ENCODE measurements around the gene TMEM273. TPM values are rescaled to one million over a fixed set of nuclear protein-coding genes. Genes with fewer than 3 reads are reported as not detected.

Gene TMEM273
- total and polyA plus RNA-seq, 2 donors (not counting 1 experiment from before 2014, with no cell fraction given) = 0.18 TPM; not detected in 1

DNA sequence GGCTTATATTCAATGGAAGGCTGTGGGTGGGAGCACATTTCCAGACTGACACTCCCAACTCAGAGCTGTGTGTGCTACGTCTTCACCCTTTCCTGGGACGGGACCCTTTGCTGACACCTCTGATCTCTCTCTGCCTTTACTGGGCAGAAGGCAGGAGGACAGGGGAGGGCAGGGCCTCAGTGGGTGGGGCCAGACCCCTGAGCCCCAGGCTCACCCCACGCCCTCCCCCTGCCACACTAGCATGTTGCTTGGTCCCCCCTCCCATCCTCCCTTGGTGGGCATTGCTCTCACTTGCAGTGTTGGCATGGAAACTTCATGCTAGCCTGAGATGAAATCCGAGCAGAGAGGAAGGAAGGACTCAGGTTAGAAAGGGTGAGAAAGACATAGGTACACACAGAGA lies 18.4 kb downstream of the TMEM273 start:
- H3K36me3 ChIP-seq (ENCODE audit: control insufficient read depth, insufficient read depth, low read length) = no peaks in the 10 kb centered on the region
- H3K27me3 ChIP-seq (ENCODE audit: control insufficient read depth, insufficient read depth, low read length) = peaks cover 4% of the 10 kb centered on the region
- no peak overlapping the region for H3K27ac ChIP-seq (ENCODE audit: insufficient read depth, low read length)
- H3K9ac ChIP-seq (ENCODE audit: insufficient read depth, low read length) = no peak overlapping the region
- H3K9me3 ChIP-seq (ENCODE audit: control insufficient read depth, insufficient read depth, low read depth, low read length) = no peaks in the 10 kb centered on the region
- no peak overlapping the region for H3K4me3 ChIP-seq (replicated peaks in 1 of 4; ENCODE audit: control extremely low read depth in 1 of 4, insufficient read depth in 1 of 4, low read depth in 3 of 4, low read length in 4 of 4)
- no peak for DNase-seq (ENCODE audit: low read depth in 2 of 2)
- no peak overlapping the region for H2AFZ ChIP-seq (ENCODE audit: low read length)
- no peaks in the 10 kb centered on the region for H3K4me1 ChIP-seq (ENCODE audit: control insufficient read depth, extremely low read depth, insufficient read depth, low read length)
- H3K79me2 ChIP-seq (ENCODE audit: control insufficient read depth, insufficient read depth, low read length) = no peaks in the 10 kb centered on the region
- H4K20me1 ChIP-seq (ENCODE audit: control insufficient read depth, extremely low read depth, insufficient read depth, low read length) = no peaks in the 10 kb centered on the region
- no peak for TF ChIP-seq EZH2 (IDR thresholded peaks at IDR 0.05; ENCODE audit: low read length, missing control alignments)
- TF ChIP-seq, protein P1, sequence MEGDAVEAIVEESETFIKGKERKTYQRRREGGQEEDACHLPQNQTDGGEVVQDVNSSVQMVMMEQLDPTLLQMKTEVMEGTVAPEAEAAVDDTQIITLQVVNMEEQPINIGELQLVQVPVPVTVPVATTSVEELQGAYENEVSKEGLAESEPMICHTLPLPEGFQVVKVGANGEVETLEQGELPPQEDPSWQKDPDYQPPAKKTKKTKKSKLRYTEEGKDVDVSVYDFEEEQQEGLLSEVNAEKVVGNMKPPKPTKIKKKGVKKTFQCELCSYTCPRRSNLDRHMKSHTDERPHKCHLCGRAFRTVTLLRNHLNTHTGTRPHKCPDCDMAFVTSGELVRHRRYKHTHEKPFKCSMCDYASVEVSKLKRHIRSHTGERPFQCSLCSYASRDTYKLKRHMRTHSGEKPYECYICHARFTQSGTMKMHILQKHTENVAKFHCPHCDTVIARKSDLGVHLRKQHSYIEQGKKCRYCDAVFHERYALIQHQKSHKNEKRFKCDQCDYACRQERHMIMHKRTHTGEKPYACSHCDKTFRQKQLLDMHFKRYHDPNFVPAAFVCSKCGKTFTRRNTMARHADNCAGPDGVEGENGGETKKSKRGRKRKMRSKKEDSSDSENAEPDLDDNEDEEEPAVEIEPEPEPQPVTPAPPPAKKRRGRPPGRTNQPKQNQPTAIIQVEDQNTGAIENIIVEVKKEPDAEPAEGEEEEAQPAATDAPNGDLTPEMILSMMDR (conservative IDR thresholded peaks at IDR 0.05 in 1 of 2, IDR thresholded peaks at IDR 0.05 in 1 of 2; ENCODE audit: low read depth in 1 of 2, low read length in 2 of 2) = no peak
- no peak overlapping the region for H3K4me2 ChIP-seq (ENCODE audit: extremely low read depth, insufficient read depth, low read length)

DNA sequence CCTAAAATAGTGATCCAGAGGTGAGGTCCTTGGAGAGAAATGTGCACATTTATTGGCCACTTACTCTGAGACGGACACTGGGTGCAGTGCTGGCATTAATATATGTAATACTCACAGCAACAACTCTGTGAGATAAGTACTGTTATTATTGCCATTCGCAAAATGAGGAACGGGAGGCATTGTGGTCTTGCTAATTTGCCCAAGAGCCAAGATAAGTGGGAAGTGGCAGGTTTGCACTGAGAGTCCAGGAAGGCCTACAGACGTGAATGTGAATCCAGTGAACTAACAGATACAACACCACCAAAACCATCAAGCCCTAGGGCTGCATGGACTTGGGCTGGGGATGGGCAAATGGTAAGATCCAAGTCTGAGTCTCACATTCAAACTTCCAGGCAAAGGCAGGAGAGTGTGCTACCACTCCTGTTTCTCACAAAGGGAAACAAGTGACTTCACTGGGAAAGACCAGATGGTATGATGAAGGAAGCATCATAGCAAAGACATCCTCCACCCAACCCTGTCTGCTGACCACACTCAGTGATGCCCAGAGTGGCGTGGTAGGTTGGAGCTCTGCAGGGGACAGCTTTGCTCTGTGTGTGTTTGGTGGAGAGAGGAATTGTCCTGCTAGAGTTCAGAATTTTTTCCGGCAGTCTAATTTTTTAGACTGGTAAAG lies 19.2 kb downstream of the TMEM273 start:
- DNase-seq (ENCODE audit: low read depth in 2 of 2) = peak in 1 of 2 donors; percentile 17
- H3K27me3 ChIP-seq (ENCODE audit: control insufficient read depth, insufficient read depth, low read length) = peaks cover 4% of the 10 kb centered on the region
- no peak for TF ChIP-seq EZH2 (IDR thresholded peaks at IDR 0.05; ENCODE audit: low read length, missing control alignments)
- no peak overlapping the region for H2AFZ ChIP-seq (ENCODE audit: low read length)
- H3K27ac ChIP-seq (ENCODE audit: insufficient read depth, low read length) = no peak overlapping the region
- H3K9me3 ChIP-seq (ENCODE audit: control insufficient read depth, insufficient read depth, low read depth, low read length) = no peaks in the 10 kb centered on the region
- H3K79me2 ChIP-seq (ENCODE audit: control insufficient read depth, insufficient read depth, low read length) = no peaks in the 10 kb centered on the region
- H3K4me1 ChIP-seq (ENCODE audit: control insufficient read depth, extremely low read depth, insufficient read depth, low read length) = no peaks in the 10 kb centered on the region
- no peaks in the 10 kb centered on the region for H3K36me3 ChIP-seq (ENCODE audit: control insufficient read depth, insufficient read depth, low read length)
- H3K9ac ChIP-seq (ENCODE audit: insufficient read depth, low read length) = no peak overlapping the region
- H3K4me2 ChIP-seq (ENCODE audit: extremely low read depth, insufficient read depth, low read length) = no peak overlapping the region
- H3K4me3 ChIP-seq (replicated peaks in 1 of 4; ENCODE audit: control extremely low read depth in 1 of 4, insufficient read depth in 1 of 4, low read depth in 3 of 4, low read length in 4 of 4) = no peak overlapping the region
- H4K20me1 ChIP-seq (ENCODE audit: control insufficient read depth, extremely low read depth, insufficient read depth, low read length) = no peaks in the 10 kb centered on the region

DNA sequence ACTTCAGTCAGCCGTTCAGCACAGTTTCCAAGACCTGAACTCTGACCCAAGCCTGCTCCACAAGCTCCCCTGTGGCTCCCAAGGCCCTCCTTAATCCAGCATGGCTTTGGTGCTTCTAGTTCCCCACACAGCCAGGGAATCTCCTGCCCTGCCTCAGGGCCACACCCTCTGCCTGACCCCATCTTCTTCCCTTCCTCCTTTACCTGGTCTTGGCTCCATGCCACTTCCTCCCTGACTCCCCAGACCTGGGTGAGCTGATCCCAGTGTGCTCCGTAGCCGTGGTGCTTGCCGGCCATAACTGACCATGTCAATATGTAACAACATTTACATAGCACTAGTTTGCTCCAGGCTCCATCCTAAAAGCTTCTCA lies 20.0 kb downstream of the TMEM273 start:
- Histone ChIP-seq H3K4me3 (replicated peaks in 1 of 4; ENCODE audit: control extremely low read depth in 1 of 4, insufficient read depth in 1 of 4, low read depth in 3 of 4, low read length in 4 of 4) (no peak overlapping the region), H2AFZ (ENCODE audit: low read length) (no peak overlapping the region), H3K4me2 (ENCODE audit: extremely low read depth, insufficient read depth, low read length) (no peak overlapping the region), H3K4me1 (ENCODE audit: control insufficient read depth, extremely low read depth, insufficient read depth, low read length) (peaks cover 2% of the 10 kb centered on the region), H3K27me3 (ENCODE audit: control insufficient read depth, insufficient read depth, low read length) (peaks cover under 1% of the 10 kb centered on the region), H4K20me1 (ENCODE audit: control insufficient read depth, extremely low read depth, insufficient read depth, low read length) (no peaks in the 10 kb centered on the region), H3K79me2 (ENCODE audit: control insufficient read depth, insufficient read depth, low read length) (no peaks in the 10 kb centered on the region), H3K9ac (ENCODE audit: insufficient read depth, low read length) (no peak overlapping the region), H3K27ac (ENCODE audit: insufficient read depth, low read length) (no peak overlapping the region), H3K9me3 (ENCODE audit: control insufficient read depth, insufficient read depth, low read depth, low read length) (no peaks in the 10 kb centered on the region), H3K36me3 (ENCODE audit: control insufficient read depth, insufficient read depth, low read length) (no peaks in the 10 kb centered on the region)
- no peak for DNase-seq (ENCODE audit: low read depth in 2 of 2)
- TF ChIP-seq, protein P1 (conservative IDR thresholded peaks at IDR 0.05 in 1 of 2, IDR thresholded peaks at IDR 0.05 in 1 of 2; ENCODE audit: low read depth in 1 of 2, low read length in 2 of 2) = no peak
- no peak for TF ChIP-seq EZH2 (IDR thresholded peaks at IDR 0.05; ENCODE audit: low read length, missing control alignments)
